HEK293 (cell line): Measurements from ENCODE around the gene PHLDA1.
"Not testable (repeated sequence)": the region's sequence is repeated elsewhere in the genome, so short reads cannot be mapped to it uniquely, and the experiment has no call there.

ENCODE experiments used
- CTCF ChIA-PET: fragments of 350-600 bp; formaldehyde crosslinking; extraction: SDS; loops from one replicate; lab custom pipeline; 2021; ENCODE audit warnings: antibody characterized with exemption; lab: Yijun Ruan, JAX
- POLR2A ChIA-PET: fragments of 300-600 bp; formaldehyde crosslinking; extraction: SDS; loops from one replicate; lab custom pipeline; 2020; ENCODE audit warnings: antibody characterized with exemption, inconsistent platforms; lab: Yijun Ruan, JAX
- H3K27ac ChIP-seq: fragments of 200-500 bp; sonication (Bioruptor generic); 2 replicates; pipeline ENCODE4 v1.5.1; 2014; ENCODE audit warnings: low read depth, low read length, control low read depth, inconsistent platforms; ENCODE audit errors: extremely low read depth
- H3K36me3 ChIP-seq, 2 experiments: fragments of 200-500 bp in 1 of 2; sonication (Bioruptor generic) in 1 of 2; 1 replicate in 1 of 2; 2 replicates in 1 of 2; pipeline ENCODE4 v1.5.1; 2014 to 2017; ENCODE audit warnings: inconsistent platforms in 2 of 2, low read length in 2 of 2; ENCODE audit not compliant: control insufficient read depth in 2 of 2, insufficient read depth in 1 of 2
- H3K4me1 ChIP-seq: fragments of 200-500 bp; sonication (Bioruptor generic); 2 replicates; pipeline ENCODE4 v1.5.1; 2014; ENCODE audit warnings: mild to moderate bottlenecking, low read length, inconsistent platforms; ENCODE audit not compliant: control insufficient read depth, insufficient read depth
- H3K4me3 ChIP-seq: 2 replicates; pipeline ENCODE4 v1.5.1; 2011; ENCODE audit warnings: low read depth, mild to moderate bottlenecking, control low read depth, low read length, moderate library complexity
- H3K9me3 ChIP-seq: fragments of 200-500 bp; sonication (Bioruptor generic); 2 replicates; pipeline ENCODE4 v1.5.1; 2014; ENCODE audit warnings: low read depth, low read length, inconsistent platforms; ENCODE audit not compliant: control insufficient read depth, insufficient read depth
- GLIS1 ChIP-seq: fragments of 450-650 bp; formaldehyde crosslinking; IDR thresholded peaks from 2 replicates; pipeline ENCODE4 v1.5.1; 2016; ENCODE audit warnings: missing biosample characterization, missing genetic modification characterization
- MYNN ChIP-seq: fragments of 450-650 bp; formaldehyde crosslinking; IDR thresholded peaks from 2 replicates; pipeline ENCODE4 v1.5.1; 2016; ENCODE audit warnings: missing biosample characterization, missing genetic modification characterization, borderline replicate concordance
- ZNF146 ChIP-seq: fragments of 450-650 bp; formaldehyde crosslinking; IDR thresholded peaks from 2 replicates; pipeline ENCODE4 v1.5.1; 2016; ENCODE audit warnings: missing biosample characterization, missing genetic modification characterization
- ZNF248 ChIP-seq: fragments of 450-650 bp; formaldehyde crosslinking; IDR thresholded peaks from 2 replicates; pipeline ENCODE4 v1.5.1; 2017; ENCODE audit warnings: missing biosample characterization, missing genetic modification characterization
- ZNF596 ChIP-seq: fragments of 450-650 bp; IDR thresholded peaks from 2 replicates; pipeline ENCODE4 v1.5.0; 2018; ENCODE audit warnings: missing biosample characterization, mild to moderate bottlenecking, missing genetic modification characterization, moderate library complexity
- ZNF600 ChIP-seq: fragments of 450-650 bp; formaldehyde crosslinking; IDR thresholded peaks from 2 replicates; pipeline ENCODE4 v1.5.1; 2016; ENCODE audit warnings: missing biosample characterization, missing genetic modification characterization
- ZNF624 ChIP-seq: fragments of 450-650 bp; formaldehyde crosslinking; IDR thresholded peaks from 2 replicates; pipeline ENCODE4 v1.5.1; 2017; ENCODE audit warnings: missing biosample characterization, missing genetic modification characterization
- ZNF658 ChIP-seq: fragments of 450-650 bp; formaldehyde crosslinking; IDR thresholded peaks from 2 replicates; pipeline ENCODE4; 2016; ENCODE audit warnings: missing biosample characterization, missing genetic modification characterization
- TF ChIP-seq, protein P1 (sequence below): fragments of 450-650 bp; formaldehyde crosslinking; IDR thresholded peaks from 2 replicates; pipeline ENCODE4 v1.5.1; 2016; ENCODE audit warnings: missing biosample characterization, missing genetic modification characterization
- TF ChIP-seq, protein P2 (sequence below): fragments of 450-650 bp; formaldehyde crosslinking; IDR thresholded peaks from 2 replicates; pipeline ENCODE4 v1.5.1; 2016; ENCODE audit warnings: missing biosample characterization, missing genetic modification characterization, borderline replicate concordance
- TF ChIP-seq, protein P3 (sequence below): fragments of 450-650 bp; formaldehyde crosslinking; IDR thresholded peaks from 2 replicates; pipeline ENCODE4 v1.5.1; 2016; ENCODE audit warnings: missing biosample characterization, missing genetic modification characterization

PHLDA1 gene

DNA sequence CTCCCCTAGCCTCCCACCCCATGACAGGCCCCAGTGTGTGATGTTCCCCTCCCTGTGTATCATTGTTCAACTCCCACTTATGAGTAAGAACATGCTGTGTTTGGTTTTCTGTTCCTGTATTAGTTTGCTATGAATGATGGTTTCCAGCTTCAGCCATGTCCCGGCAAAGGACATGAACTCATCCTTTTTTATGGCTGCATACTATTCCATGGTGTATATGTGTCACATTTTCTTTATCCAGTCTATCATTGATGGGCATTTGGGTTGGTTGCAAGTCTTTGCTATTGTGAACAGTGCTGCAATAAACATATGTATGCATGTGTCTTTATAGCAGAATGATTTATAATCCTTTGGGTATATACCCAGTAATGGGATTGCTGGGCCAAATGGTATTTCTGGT is 43.9 kb downstream of the PHLDA1 start:
- H3K36me3 ChIP-seq, POLR2A ChIA-PET, H3K27ac ChIP-seq: not testable (repeated sequence)
- CTCF ChIA-PET = interaction anchor here (0.6 kb wide), 1 partner anchor 42 kb away, joined by 5 read pairs; no protein-coding TSS in a partner anchor
- TF ChIP-seq, protein P1, sequence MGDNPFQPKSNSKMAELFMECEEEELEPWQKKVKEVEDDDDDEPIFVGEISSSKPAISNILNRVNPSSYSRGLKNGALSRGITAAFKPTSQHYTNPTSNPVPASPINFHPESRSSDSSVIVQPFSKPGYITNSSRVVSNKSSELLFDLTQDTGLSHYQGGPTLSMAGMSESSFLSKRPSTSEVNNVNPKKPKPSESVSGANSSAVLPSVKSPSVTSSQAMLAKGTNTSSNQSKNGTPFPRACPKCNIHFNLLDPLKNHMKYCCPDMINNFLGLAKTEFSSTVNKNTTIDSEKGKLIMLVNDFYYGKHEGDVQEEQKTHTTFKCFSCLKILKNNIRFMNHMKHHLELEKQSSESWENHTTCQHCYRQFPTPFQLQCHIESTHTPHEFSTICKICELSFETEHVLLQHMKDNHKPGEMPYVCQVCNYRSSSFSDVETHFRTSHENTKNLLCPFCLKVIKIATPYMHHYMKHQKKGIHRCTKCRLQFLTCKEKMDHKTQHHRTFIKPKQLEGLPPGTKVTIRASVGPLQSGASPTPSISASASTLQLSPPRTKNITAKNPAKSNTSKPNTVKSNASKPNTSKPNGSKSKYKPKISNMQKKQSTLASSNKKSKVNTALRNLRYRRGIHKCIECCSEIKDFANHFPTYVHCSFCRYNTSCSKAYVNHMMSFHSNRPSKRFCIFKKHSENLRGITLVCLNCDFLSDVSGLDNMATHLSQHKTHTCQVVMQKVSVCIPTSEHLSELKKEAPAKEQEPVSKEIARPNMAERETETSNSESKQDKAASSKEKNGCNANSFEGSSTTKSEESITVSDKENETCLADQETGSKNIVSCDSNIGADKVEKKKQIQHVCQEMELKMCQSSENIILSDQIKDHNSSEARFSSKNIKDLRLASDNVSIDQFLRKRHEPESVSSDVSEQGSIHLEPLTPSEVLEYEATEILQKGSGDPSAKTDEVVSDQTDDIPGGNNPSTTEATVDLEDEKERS = peak; percentile 60; the same call in 1 of the 2 replicates
- peak; percentile 90 for TF ChIP-seq ZNF146 (tag by site-specific recombination)
- TF ChIP-seq, all 188 proteins: peak for 2; not testable (repeated sequence) for 186
- H3K4me3 ChIP-seq, H3K9me3 ChIP-seq, H3K4me1 ChIP-seq: not testable (repeated sequence)

DNA sequence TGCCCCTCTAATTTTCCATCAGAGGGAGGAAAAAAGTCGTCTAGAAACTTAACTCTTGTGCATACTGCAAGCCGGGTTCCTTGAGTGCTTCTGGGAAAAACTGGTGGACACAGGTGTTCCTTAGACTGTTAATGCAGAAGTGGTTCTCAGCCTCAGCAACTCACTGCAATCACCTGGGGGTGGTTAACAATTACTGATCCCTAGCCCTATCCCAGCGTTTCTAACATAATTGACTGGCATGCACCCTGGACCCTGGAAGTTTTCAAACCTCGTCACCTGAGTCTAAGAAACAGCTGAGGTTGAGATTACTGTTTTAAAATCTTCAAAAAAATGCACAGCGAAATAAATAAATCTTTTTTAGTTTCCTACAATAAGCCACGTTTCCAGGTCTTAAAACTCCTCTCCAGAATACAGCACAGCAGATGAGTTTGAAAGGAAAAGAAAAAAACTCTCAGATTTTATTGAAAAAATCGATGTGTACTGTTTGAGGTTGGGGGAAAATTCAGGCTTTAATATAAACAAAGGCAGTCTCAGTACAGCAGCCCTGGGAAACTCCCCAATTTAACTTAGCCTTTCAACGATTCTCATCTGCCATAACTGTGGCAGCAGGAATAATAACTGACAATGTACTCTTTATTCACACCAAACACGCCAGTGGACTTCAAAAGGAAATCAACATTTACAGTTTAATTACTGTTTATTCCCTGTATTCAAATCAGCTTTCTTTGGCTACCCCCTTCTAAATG is 45.4 kb downstream of the PHLDA1 start:
- TF ChIP-seq MYNN = no peak
- TF ChIP-seq ZNF658 = no peak
- TF ChIP-seq, all 188 proteins: peak for 0
- Histone ChIP-seq H3K36me3 (no peaks in the 10 kb centered on the region), H3K4me3 (no peak overlapping the region), H3K4me1 (peaks cover 5% of the 10 kb centered on the region; the same call in 1 of the 2 replicates), H3K9me3 (no peaks in the 10 kb centered on the region), H3K27ac (no peak overlapping the region)
- CTCF ChIA-PET = interaction anchor here (0.7 to 0.9 kb wide), 2 partner anchors 24 to 459 kb away, joined by 4 to 6 read pairs; no protein-coding TSS in a partner anchor
- POLR2A ChIA-PET = no interaction called here

DNA sequence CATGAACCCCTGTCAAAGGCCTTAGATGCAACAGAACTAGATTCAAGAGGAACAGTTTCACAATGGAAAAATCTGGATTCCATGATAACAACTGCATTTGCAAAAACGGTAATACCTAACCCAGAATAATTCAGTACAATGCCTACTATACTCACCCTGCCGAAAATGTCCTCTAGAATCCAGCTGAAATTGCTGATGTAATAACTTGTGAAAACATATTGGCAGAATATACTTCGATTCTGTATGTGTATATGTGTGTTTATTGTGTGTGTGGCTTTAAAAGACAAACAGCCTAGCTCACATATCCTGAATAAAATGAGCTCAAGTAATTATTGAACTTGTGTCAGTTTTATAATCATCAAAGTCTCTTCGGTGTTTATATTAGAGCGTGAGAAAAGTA is 46.0 kb downstream of the PHLDA1 start:
- no peaks in the 10 kb centered on the region for H3K9me3 ChIP-seq
- CTCF ChIA-PET = interaction anchor here (0.6 to 0.9 kb wide), 2 partner anchors 458 to 1388 kb away, joined by 3 to 6 read pairs; no protein-coding TSS in a partner anchor
- TF ChIP-seq ZNF600 (tag by site-specific recombination) (no peak), GLIS1 (tag by site-specific recombination) (no peak), ZNF596 (tag by site-specific recombination) (no peak), ZNF624 (tag by site-specific recombination) (no peak), ZNF248 (tag by site-specific recombination) (no peak)
- TF ChIP-seq, protein P2, sequence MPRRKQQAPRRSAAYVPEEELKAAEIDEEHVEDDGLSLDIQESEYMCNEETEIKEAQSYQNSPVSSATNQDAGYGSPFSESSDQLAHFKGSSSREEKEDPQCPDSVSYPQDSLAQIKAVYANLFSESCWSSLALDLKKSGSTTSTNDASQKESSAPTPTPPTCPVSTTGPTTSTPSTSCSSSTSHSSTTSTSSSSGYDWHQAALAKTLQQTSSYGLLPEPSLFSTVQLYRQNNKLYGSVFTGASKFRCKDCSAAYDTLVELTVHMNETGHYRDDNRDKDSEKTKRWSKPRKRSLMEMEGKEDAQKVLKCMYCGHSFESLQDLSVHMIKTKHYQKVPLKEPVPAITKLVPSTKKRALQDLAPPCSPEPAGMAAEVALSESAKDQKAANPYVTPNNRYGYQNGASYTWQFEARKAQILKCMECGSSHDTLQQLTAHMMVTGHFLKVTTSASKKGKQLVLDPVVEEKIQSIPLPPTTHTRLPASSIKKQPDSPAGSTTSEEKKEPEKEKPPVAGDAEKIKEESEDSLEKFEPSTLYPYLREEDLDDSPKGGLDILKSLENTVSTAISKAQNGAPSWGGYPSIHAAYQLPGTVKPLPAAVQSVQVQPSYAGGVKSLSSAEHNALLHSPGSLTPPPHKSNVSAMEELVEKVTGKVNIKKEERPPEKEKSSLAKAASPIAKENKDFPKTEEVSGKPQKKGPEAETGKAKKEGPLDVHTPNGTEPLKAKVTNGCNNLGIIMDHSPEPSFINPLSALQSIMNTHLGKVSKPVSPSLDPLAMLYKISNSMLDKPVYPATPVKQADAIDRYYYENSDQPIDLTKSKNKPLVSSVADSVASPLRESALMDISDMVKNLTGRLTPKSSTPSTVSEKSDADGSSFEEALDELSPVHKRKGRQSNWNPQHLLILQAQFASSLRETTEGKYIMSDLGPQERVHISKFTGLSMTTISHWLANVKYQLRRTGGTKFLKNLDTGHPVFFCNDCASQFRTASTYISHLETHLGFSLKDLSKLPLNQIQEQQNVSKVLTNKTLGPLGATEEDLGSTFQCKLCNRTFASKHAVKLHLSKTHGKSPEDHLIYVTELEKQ (tag by site-specific recombination) = no peak
- TF ChIP-seq, protein P3, sequence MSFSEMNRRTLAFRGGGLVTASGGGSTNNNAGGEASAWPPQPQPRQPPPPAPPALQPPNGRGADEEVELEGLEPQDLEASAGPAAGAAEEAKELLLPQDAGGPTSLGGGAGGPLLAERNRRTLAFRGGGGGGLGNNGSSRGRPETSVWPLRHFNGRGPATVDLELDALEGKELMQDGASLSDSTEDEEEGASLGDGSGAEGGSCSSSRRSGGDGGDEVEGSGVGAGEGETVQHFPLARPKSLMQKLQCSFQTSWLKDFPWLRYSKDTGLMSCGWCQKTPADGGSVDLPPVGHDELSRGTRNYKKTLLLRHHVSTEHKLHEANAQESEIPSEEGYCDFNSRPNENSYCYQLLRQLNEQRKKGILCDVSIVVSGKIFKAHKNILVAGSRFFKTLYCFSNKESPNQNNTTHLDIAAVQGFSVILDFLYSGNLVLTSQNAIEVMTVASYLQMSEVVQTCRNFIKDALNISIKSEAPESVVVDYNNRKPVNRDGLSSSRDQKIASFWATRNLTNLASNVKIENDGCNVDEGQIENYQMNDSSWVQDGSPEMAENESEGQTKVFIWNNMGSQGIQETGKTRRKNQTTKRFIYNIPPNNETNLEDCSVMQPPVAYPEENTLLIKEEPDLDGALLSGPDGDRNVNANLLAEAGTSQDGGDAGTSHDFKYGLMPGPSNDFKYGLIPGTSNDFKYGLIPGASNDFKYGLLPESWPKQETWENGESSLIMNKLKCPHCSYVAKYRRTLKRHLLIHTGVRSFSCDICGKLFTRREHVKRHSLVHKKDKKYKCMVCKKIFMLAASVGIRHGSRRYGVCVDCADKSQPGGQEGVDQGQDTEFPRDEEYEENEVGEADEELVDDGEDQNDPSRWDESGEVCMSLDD (tag by site-specific recombination) = no peak
- TF ChIP-seq, all 188 proteins: peak for 0
- H3K36me3 ChIP-seq = no peaks in the 10 kb centered on the region
- POLR2A ChIA-PET = no interaction called here
- no peak overlapping the region for H3K27ac ChIP-seq
- H3K4me3 ChIP-seq = no peak overlapping the region
- H3K4me1 ChIP-seq = peaks cover 5% of the 10 kb centered on the region; the same call in 1 of the 2 replicates
